Gastrocnemius medialis (tissue), 4 donors: ENCODE measurements around the gene MEG3. TPM values are rescaled to one million over a fixed set of nuclear protein-coding genes. Genes with fewer than 3 reads are reported as not detected.

Experiments
- ATAC-seq, 2 donors: fragments of 150-250 bp; one replicate each; pipeline ENCODE4 v1.9.1; 2016
- DNase-seq, 2 donors: peaks; one replicate each; pipeline ENCODE4 v3.0.0-alpha.2; 2019
- H3K27ac ChIP-seq, 4 donors: fragments of 200-600 bp; sonication (generic); 1 replicate in 1 of 4; 2 replicates in 3 of 4; pipeline ENCODE4 v1.5.1; 2016 to 2018; ENCODE audit warnings: mild to moderate bottlenecking in 2 of 4, moderate library complexity in 1 of 4
- H3K27me3 ChIP-seq, 3 donors: fragments of 200-600 bp; sonication (generic) in 2 of 3; 1 replicate in 1 of 3; 2 replicates in 2 of 3; pipeline versions ENCODE4 v1.5.1 to v1.6.0; 2016 to 2019; ENCODE audit warnings: mild to moderate bottlenecking in 1 of 3, moderate library complexity in 1 of 3
- H3K36me3 ChIP-seq, 2 donors: fragments of 200-600 bp; sonication (generic) in 1 of 2; one replicate each; pipeline ENCODE4 v1.5.1; 2017 to 2018
- H3K4me1 ChIP-seq, 2 donors: fragments of 200-600 bp; sonication (generic) in 1 of 2; one replicate each; pipeline ENCODE4 v1.5.1; 2016 to 2017; ENCODE audit warnings: mild to moderate bottlenecking in 2 of 2
- H3K4me3 ChIP-seq, 4 donors: fragments of 200-600 bp; sonication (generic) in 3 of 4; 1 replicate in 1 of 4; 2 replicates in 3 of 4; pipeline ENCODE4 v1.5.1; 2016 to 2019; ENCODE audit warnings: mild to moderate bottlenecking in 2 of 4
- H3K9me3 ChIP-seq, 3 donors: fragments of 200-600 bp; sonication (generic) in 2 of 3; 1 replicate in 1 of 3; 2 replicates in 2 of 3; pipeline ENCODE4 v1.5.1; 2016 to 2019
- CTCF ChIP-seq, 5 experiments: fragments of 450-650 bp in 3 of 5; fragments of 200-600 bp in 2 of 5; sonication (generic) in 2 of 5; IDR thresholded peaks in 4 of 5; conservative IDR thresholded peaks in 1 of 5; 1 replicate in 4 of 5; 2 replicates in 1 of 5; pipeline ENCODE4 v1.5.1; 2016 to 2019; ENCODE audit warnings: antibody characterized with exemption in 5 of 5, mild to moderate bottlenecking in 3 of 5, moderate library complexity in 3 of 5
- POLR2A ChIP-seq, 2 donors: fragments of 450-650 bp; IDR thresholded peaks; one replicate each; pipeline ENCODE4 v1.6.1; 2017; ENCODE audit warnings: antibody characterized with exemption in 2 of 2, mild to moderate bottlenecking in 2 of 2, moderate library complexity in 2 of 2
- in situ Hi-C, 4 donors: fragments of 200-750 bp; cut with MboI; loops; one replicate each; pipeline versions ENCODE4 v1.15.0 to v1.8.0; 2017; ENCODE audit warnings: low sequenced_read_pairs in 4 of 4
- intact Hi-C: fragments of 100-400 bp; cut with DNase I; formaldehyde crosslinking; loops from one replicate; pipeline ENCODE4 v1.15.1; 2023; ENCODE audit warnings: low total_unique reads
- total RNA-seq, 4 donors: library from RNA; depleted of rRNA; stranded (reverse); fragments of >200 nt; gene quantifications; one replicate each; pipeline versions ENCODE4 v1.1.0 to v1.2.3, GENCODE V29; 2016

MEG3 gene
- total RNA-seq, 4 donors from 2014 or later, result 2.7 to 30.7 (median 5.2) TPM

- no peaks in the 10 kb centered on the region for H3K27me3 ChIP-seq
- intact Hi-C loops (no loop called here), in situ Hi-C loops (no loop called here)
- H3K36me3 ChIP-seq, result no peaks in the 10 kb centered on the region
- no peak for TF ChIP-seq POLR2A (IDR thresholded peaks at IDR 0.05)
- TF ChIP-seq CTCF (IDR thresholded peaks at IDR 0.05 in 4 of 5, conservative IDR thresholded peaks at IDR 0.05 in 1 of 5), result no peak
- no peaks in the 10 kb centered on the region for H3K9me3 ChIP-seq
- no peak for DNase-seq
- no peaks in the 10 kb centered on the region for H3K4me1 ChIP-seq
- no peak overlapping the region for H3K27ac ChIP-seq
- ATAC-seq, result no peak
- H3K4me3 ChIP-seq, result no peak overlapping the region
Observed at GRCh38 chr14:100836941-100837804, 11.3 kb downstream of the MEG3 start.

GRCh38 chr14:100837805-100838350, 12.0 kb downstream of the MEG3 start:
- DNase-seq (no peak), ATAC-seq (no peak)
- Histone ChIP-seq H3K36me3 (no peaks in the 10 kb centered on the region), H3K4me1 (no peaks in the 10 kb centered on the region), H3K4me3 (no peak overlapping the region), H3K9me3 (no peaks in the 10 kb centered on the region), H3K27me3 (no peaks in the 10 kb centered on the region), H3K27ac (no peak overlapping the region)
- no peak for TF ChIP-seq CTCF (IDR thresholded peaks at IDR 0.05 in 4 of 5, conservative IDR thresholded peaks at IDR 0.05 in 1 of 5)
- no peak for TF ChIP-seq POLR2A (IDR thresholded peaks at IDR 0.05)
- intact Hi-C loops, result no loop called here
- in situ Hi-C loops, result no loop called here

GRCh38 chr14:100838493-100839314, 12.8 kb downstream of the MEG3 start:
- Histone ChIP-seq H3K27me3 (no peaks in the 10 kb centered on the region), H3K36me3 (no peaks in the 10 kb centered on the region)
- in situ Hi-C loops, result no loop called here

GRCh38 chr14:100839315-100839585, 13.3 kb downstream of the MEG3 start:
- Histone ChIP-seq H3K36me3 (no peaks in the 10 kb centered on the region), H3K27ac (no peak overlapping the region), H3K4me3 (no peak overlapping the region), H3K4me1 (no peaks in the 10 kb centered on the region), H3K9me3 (no peaks in the 10 kb centered on the region), H3K27me3 (no peaks in the 10 kb centered on the region)
- in situ Hi-C loops (no loop called here), intact Hi-C loops (no loop called here)
- no peak for ATAC-seq
- no peak for TF ChIP-seq POLR2A (IDR thresholded peaks at IDR 0.05)
- no peak for TF ChIP-seq CTCF (IDR thresholded peaks at IDR 0.05 in 4 of 5, conservative IDR thresholded peaks at IDR 0.05 in 1 of 5)
- DNase-seq, result no peak

More at GRCh38 chr14:100838493-100839314, 12.8 kb downstream of the MEG3 start:
- TF ChIP-seq CTCF (IDR thresholded peaks at IDR 0.05 in 4 of 5, conservative IDR thresholded peaks at IDR 0.05 in 1 of 5) (no peak), POLR2A (IDR thresholded peaks at IDR 0.05) (no peak)
- Histone ChIP-seq H3K9me3 (no peaks in the 10 kb centered on the region), H3K4me1 (no peaks in the 10 kb centered on the region), H3K4me3 (no peak overlapping the region), H3K27ac (no peak overlapping the region)
- intact Hi-C loops, result no loop called here
- DNase-seq, result no peak
- ATAC-seq, result no peak
